ENCODE measurements around the gene ZBTB38. TPM values are rescaled to one million over a fixed set of nuclear protein-coding genes. Genes with fewer than 3 reads are reported as not detected.
A peak's percentile ranks its signal among the peaks of the same experiment; 100 is the strongest.

ZBTB38 gene
- total RNA-seq, 2 donors from 2014 or later, result 120 to 143 TPM

DNA sequence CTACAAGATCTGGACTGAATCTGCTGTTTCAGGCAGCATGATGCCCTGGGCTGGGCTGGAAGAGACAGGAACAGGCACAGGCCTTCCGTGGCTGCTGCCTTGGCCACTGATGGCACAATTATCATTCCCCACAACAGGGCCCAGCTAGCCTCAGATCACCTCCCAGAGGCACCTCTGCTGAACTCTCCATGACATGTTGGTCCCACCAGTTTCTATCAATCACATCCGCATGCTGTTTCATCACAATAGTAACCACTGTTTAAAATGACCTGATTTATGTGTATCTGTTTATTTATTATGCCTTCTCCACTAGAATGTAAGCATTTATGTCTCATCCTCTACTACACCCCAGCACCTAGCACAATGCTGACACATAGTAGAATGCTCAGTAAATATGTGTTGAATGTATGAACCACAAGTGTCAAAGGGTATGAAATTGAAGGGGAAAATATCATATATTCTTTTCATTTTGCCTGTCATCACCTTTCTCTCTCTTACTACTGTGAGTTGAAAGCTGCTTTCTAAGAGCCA is 32.7 kb upstream of the ZBTB38 start:
- DNase-seq (no peak), ATAC-seq (no peak)
- intact Hi-C loops (cut with DNase I, micrococcal nuclease), result no loop called here

DNA sequence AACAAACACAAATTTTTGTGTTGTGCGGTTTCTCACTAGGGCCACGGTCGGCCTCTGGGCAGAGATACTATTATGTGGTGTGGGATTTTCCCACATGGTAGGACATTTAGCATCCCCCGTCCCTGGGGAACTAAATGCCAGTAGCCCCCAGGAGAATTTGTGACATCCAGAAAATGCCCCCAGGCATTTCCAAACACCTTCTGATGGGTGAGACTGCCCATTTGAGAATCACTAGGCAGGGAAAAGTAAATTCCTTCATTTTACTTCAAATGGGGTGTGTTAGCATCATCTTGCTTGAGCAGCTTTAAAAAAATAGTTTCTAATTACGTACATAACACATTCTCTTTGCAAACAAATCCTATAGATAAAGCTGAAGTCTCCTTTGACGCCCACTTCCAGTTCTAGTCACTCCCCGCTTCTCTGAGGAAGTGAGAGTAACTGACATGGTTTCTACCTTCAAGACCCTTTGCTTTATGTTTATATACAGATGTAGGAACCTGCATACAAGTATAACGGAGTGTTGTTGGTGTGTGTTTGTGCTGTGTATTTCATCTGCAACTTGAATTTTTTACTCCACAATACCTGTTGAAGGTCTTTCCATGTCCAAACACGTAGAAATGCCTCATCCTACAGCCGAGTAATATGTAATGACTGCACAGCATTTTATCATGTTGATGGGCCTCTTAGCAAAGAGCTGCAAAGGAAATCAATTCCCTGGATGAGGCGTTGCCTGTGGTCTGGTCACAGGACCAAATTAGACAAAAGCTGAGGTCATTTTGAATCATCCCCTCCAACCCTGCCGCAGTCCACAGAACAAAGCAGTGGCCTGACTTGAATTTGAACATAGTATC is 31.4 kb upstream of the ZBTB38 start:
- no peak for DNase-seq
- ATAC-seq, result no peak
- intact Hi-C loops (cut with DNase I, micrococcal nuclease), result no loop called here

DNA sequence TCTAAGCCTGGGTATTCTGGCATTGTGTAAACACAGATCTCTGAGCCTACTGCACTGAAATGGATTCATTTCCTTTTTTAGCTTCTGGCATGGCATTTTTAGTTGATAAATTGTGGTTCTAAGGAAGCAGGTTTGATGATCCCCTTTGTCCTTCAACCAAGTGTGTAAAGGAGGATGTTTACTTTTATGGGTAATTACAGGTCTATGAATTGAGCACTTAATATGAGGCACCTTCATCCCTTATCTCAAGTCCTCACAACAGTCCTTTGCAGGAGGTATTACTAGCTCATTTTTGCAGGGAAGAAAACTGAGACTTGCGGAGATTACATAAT is 30.8 kb upstream of the ZBTB38 start:
- ATAC-seq (no peak), DNase-seq (no peak)
- intact Hi-C loops (cut with DNase I, micrococcal nuclease), result no loop called here

DNA sequence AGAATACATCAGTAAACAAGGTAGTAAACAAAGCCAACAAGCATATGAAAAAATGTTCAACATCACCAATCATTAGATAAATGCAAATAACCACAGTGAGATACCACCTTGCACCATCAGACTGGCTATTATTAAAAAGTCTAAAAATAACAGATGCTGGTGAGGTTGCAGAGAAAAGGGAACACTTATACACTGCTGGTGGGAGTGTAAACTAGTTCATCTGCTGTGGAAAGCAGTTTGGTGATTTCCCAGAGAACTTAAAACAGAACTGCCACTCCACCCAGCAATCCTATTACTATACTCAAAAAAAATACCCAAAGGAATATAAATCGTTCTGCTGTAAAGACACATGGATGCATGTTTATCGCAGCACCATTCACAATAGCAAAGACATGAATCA is 30.3 kb upstream of the ZBTB38 start:
- no peak for DNase-seq
- intact Hi-C loops (cut with DNase I, micrococcal nuclease), result no loop called here
- ATAC-seq, result no peak

DNA sequence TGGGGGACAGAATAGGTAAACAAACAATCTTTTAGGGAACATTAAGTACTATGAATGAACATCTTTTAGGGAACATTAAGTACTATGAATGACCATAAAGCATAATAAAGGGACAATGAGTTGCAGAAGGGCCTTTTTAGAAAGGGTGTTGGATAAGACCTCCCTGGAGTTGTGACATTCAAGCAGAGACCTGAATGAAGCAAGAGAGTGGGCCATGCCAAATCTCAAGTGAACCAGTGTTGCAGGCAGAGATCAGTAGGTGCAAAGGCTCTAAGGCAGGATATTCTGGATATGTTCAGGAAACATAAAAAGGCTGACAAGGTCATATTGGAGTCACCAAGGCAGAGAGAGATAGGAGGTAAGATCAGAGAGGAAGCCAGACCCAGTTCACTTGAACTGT is 29.4 kb upstream of the ZBTB38 start:
- ATAC-seq (no peak), DNase-seq (no peak)
- intact Hi-C loops (cut with DNase I, micrococcal nuclease), result no loop called here

DNA sequence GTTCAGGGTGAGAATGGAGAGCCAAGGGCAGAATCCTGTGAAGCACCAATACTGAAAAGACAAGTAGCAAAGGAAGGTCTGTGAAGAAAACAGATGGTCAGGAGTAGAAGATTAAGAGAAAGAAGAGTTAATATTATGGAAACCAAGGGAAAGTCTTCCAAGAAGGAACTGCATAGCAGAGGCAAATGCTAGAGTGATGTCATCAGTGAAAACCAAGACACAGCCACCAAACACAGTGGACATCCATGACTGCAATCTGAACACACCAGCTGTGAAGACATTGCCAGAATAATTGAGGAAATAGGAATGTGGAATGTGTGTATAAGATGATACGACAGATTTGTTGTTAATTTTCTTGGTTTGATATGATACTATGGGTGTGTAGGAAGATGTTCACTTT is 26.8 kb upstream of the ZBTB38 start:
- intact Hi-C loops (cut with DNase I, micrococcal nuclease), result no loop called here

DNA sequence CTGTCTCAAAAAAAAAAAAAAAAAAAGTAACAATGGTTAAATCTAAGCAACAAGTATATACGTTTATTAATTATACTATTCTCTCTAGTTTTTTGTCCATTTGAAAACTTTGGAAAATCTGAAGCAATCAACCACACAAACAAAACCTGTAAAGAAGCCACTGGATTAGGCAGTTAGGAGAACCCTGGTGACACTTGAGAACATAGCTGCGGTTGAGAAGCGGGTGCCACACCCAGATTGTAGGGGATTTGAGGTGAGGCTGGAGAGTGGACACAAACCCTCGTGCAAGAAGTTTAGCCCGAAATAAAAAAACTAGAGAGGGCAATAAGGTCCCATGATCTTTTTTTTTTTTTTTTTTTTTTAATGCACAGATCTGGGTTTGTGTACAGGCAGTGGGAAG is 25.9 kb upstream of the ZBTB38 start:
- intact Hi-C loops (cut with DNase I, micrococcal nuclease), result no loop called here
- no peak for ATAC-seq
- no peak for DNase-seq

More for the DNA sequence above, 26.8 kb upstream of the ZBTB38 start:
- ATAC-seq (no peak), DNase-seq (no peak)

DNA sequence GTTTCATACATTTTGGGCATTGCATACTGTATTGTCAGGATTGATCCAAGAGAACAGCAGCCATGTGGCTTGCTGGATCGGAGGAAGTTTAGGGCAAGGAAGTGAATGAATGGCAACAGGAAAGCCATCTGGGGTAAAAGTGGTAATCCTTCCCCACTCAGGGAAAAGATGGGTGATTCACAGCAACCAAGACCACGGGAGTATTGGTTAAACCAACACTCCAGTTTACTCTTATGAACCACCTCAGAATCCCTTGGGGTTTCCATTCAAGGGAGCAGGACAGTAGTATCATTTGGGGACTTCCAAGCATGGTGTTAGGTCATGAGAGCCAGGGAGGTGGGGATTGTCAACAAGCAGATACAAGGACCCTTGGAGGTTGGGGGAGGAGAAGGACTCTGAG is 25.2 kb upstream of the ZBTB38 start:
- ATAC-seq, result no peak
- DNase-seq, result no peak

DNA sequence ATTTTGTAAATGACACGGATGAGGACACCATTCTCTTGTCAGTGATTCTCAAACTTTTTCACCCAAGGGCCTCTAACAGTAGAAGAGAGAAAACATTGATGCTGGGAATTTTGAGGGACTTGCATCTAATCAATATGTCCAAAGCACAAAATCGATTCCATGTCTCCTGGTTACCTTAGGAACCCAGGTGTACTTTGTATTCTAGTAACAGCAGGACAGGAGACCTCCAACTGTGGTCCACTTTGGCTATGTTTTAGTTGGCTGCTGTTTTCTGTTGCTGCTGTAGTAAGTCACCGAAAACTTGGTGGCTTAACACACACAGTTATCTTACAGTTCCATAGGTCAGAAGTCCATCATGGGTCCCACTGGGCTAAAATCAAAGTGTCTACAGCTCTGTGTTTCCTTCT is 24.4 kb upstream of the ZBTB38 start:
- ATAC-seq (no peak), DNase-seq (no peak)
- intact Hi-C loops (cut with DNase I, micrococcal nuclease), result no loop called here

More for the DNA sequence above, 25.2 kb upstream of the ZBTB38 start:
- intact Hi-C loops (cut with DNase I, micrococcal nuclease), result no loop called here

DNA sequence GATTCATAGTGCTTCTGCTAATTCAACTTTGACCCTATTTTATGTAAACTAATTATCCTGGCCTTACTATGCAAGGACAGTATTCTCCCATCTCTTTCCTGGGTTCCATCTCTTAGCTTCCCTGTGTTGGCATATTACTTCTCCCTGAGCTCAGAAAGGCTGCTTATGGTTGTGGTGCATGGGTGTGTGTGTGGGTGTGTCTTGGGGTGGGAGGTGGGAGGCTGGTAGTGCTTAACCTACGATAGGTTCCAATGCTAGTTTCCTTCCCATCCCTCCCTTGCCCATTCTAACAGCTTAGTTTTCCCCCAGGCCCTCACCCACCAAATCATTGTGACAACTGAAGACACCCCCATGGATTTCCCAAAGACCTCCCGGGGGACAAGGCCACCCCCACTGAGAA is 22.8 kb upstream of the ZBTB38 start:
- intact Hi-C loops (cut with DNase I, micrococcal nuclease), result no loop called here
- DNase-seq, result peak in 1 of 2 donors; percentile 36
- peak; percentile 70 for ATAC-seq

DNA sequence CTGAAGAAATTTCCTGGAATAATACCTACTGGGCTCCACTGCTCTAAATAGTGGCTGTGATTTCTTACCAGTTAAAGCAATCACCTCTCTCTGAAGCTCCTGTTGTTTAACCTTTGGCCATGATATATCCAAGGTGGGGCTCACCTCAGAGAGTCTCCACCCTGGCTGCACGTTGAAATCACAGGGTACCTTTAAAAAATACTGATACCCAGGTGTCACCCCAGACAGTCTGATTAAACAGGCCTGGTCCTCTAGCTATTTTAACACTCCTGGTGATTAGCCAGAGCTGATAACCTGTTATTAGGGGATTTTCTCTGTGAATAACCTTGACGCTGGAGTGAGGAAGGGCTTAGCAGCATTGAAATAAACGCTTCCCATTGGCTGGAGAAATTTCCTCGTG is 22.3 kb upstream of the ZBTB38 start:
- DNase-seq (peak in 1 of 2 donors; percentile 29), ATAC-seq (peak; percentile 88)
- intact Hi-C loops (cut with DNase I, micrococcal nuclease), result no loop called here

DNA sequence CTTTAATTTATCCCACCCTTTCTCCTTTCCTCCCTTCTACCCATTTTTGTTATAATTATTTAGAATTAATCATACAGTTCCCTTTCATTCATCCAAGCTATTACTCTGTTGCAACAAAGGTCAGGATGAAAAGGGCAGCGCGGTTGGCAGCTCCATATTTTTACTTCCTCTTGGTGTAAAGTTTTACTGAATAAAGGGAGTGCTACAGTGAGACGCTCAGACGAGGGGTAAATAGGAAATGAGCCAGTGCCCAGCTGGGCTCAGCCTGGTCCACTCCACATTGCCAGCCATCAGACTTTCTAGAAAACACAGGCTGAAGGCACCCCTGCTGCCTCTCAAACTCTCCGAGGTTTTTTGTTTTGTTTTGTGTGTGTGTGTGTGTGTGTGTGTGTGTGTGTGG is 21.9 kb upstream of the ZBTB38 start:
- intact Hi-C loops (cut with DNase I, micrococcal nuclease), result no loop called here
- DNase-seq (peak; percentile 51 to 59), ATAC-seq (peak; percentile 81)

DNA sequence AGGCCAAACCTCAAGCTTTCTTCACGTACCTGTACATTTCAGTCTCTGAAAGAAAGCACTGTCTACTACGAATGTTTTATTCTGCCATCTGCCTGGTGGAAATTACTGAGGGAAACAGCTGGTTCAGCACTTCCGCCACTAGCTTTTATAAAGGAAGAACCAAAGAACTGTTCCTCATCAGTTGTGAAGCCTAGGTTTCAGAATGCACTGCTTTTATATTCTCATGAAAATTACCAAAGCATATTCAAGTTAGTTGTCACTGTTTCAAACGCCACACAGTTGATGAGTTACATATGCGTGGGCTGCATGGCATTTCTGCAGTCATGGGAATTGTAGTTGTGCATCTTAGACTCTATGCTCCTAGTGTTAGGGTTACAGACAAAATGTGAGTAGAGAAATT is 21.5 kb upstream of the ZBTB38 start:
- no peak for DNase-seq
- ATAC-seq, result no peak
- intact Hi-C loops (cut with DNase I, micrococcal nuclease), result no loop called here

DNA sequence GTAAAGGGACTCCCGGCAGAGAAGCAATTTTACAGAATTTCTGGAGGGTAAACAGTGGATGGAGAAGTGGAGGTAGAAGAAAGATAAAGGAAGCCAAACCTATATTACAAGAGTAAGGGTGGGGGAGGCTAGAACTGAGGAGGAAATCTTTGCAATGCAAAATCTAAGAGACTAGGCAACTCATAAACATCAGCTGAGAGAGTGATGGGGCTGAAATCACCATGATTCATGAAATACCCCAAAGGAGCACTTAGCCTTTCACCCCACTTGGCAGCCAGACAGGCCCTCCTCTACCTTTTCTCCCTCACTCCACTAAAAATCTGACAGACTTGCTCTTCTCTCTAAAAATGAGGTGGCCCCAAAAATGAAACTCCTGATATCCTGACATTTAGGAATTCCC is 19.5 kb upstream of the ZBTB38 start:
- ATAC-seq (no peak), DNase-seq (no peak)
- intact Hi-C loops (cut with DNase I, micrococcal nuclease), result no loop called here

DNA sequence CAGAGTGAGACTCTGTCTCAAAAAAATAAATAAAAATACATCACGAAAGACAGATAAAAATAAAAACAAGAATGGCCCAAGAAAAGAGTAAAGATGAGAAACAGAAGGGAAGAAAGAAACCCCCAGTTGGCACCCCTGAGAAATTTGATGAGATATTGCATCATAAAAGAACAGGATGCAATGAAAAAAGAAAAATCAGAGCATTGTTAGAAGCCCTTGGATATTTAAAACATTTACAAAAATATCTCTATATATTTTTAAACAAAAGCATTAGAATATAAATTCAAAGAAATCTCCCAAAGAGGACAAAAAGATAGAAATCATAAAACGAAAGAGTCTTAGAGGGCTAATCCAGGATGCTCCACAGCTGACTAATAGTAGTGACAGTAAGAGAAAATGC is 18.6 kb upstream of the ZBTB38 start:
- ATAC-seq (no peak), DNase-seq (no peak)
- intact Hi-C loops (cut with DNase I, micrococcal nuclease), result loop anchor here (10.0 kb wide), 2 partner anchors 45 to 105 kb away; no protein-coding TSS in a partner anchor

DNA sequence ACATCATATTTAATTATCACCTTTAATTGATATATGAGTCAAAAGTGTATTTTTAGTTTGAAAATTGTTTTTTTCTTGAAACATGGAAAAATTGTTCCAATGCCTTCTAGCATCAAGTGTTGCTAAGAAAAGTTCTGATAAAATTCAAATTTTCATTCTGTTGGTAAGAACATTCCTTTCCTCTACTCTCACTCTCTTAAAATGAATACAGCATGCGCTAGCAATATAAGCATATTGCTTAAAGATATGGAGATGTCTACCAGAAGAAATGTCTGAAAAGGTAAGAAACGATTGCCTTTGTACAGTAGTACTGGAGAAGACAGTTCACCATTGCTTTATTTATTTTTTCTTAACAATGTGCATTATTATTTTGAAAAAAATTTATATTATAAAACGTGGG is 17.6 kb upstream of the ZBTB38 start:
- no peak for DNase-seq
- no peak for ATAC-seq
- intact Hi-C loops (cut with DNase I, micrococcal nuclease), result loop anchor here (10.0 kb wide), 2 partner anchors 46 to 104 kb away; no protein-coding TSS in a partner anchor

DNA sequence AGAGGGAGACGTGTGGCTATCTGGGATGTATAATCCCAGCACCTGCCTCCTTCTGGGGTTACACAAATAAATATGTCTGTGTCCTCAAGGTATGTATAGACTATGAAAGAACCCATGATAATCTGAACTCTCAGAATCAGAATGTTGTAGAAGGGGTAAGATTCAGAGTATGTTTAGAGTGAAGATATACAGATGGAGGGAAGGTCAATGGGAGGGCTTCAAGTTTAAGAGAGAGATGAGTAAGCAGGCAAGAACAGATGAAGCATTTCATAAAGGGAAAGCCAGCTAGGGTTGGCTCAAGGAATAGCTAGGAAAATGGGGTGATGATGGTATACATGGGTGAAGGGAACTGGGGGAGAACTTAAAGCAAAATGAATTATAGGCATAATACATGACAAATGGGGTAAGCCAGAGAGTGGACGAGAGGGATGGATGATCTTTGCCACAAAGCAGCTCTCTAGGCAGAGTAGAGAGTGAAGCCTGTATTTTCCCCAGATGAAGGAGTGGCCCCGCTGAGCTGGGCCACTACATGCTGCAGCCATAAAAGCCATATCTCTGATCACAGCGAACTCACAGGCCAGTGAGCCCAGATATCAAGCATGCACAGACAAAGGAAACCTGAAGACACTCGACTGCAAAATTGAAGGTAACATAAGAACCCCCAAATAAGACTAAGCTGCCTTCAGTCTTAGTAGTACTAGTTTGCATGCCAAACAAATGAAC is 15.9 kb upstream of the ZBTB38 start:
- intact Hi-C loops (cut with DNase I, micrococcal nuclease), result loop anchor here (10.0 kb wide), 2 partner anchors 48 to 102 kb away; no protein-coding TSS in a partner anchor
- ATAC-seq, result no peak
- DNase-seq, result no peak

DNA sequence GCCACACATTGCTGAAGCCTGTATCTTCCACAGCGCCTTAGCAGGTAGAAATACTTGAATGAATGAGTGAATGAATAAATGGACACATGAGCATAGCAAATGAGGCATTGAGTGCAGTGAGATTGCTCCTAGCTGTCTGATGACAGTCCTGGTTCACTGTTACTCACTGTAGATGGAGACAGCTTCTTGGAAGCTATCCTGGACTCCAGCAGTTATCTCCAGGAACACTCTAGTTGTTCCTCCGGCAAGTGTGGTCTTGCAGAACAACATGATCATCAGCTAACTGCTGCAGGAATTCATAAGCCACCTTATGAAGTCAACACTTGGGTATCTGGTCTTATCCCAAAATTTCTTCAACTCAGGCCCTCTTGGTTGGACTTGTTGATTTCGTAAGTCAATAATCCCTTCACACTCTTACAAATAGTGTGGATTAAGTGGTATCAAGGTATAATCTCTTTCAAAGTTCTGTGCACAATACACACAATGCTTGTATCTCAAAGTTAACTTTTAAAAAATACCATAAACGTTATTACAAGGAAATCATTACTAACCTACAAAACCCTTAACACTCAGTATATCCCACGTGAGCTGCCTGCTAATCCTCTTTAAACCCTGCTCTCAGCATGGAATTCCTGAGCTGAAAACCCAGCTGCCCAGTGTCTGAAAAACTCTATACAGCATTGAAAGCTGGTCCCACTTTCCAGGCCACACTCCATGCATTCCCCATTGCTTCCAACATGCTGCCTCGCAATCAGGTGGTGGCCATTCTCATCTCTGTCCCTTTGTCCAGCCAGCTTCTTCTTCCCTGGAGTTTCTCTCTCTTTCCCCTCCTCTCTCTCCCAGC is 14.4 kb upstream of the ZBTB38 start:
- no peak for DNase-seq
- ATAC-seq, result no peak
- intact Hi-C loops (cut with DNase I, micrococcal nuclease), result loop anchor here (10.0 kb wide), 2 partner anchors 49 to 101 kb away; no protein-coding TSS in a partner anchor

DNA sequence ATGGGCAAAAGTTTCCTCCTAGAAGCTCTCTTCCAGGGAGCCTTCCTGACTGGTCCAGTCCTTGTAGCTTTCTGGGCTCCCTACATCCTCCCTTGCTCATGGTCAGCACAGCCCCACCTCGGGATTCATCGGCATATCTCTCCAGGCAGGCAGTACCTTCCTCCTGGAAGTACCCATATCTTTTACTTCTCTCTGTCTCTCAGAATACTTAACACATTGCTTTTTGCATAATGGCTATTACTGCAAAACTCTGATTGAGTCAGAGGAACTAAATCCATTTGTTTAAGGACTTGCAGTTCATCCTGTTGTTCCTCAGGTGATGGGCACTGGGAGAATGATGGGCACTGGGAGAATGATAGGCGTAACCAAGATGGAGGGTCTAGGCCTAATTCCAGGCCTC is 13.8 kb upstream of the ZBTB38 start:
- intact Hi-C loops (cut with DNase I, micrococcal nuclease), result loop anchor here (10.0 kb wide), 2 partner anchors 50 to 100 kb away; no protein-coding TSS in a partner anchor
- no peak for DNase-seq
- ATAC-seq, result no peak
